Adrenal gland (tissue), 12 donors: ENCODE data around the gene PTH2R. TPM values are rescaled to one million over a fixed set of nuclear protein-coding genes. Genes with fewer than 3 reads are reported as not detected.

Source experiments
- DNase-seq, 7 donors: peaks; one replicate each; pipeline ENCODE4 v3.0.0-alpha.2; 2019 to 2020
- H3K27ac ChIP-seq, 5 donors: fragments of 200-600 bp; sonication (generic) in 4 of 5; 1 replicate in 3 of 5; 2 replicates in 2 of 5; pipeline versions ENCODE4 v1.5.1 to v1.8.0; 2016 to 2020; ENCODE audit warnings: mild to moderate bottlenecking in 1 of 5
- H3K27me3 ChIP-seq: fragments of 200-600 bp; 2 replicates; pipeline ENCODE4 v1.8.0; 2021
- H3K36me3 ChIP-seq, 2 donors: fragments of 200-600 bp; replicated peaks in 1 of 2; 1 replicate in 1 of 2; 2 replicates in 1 of 2; pipeline versions ENCODE4 v1.5.1 to v1.8.0; 2018 to 2022
- H3K4me1 ChIP-seq, 2 donors: fragments of 200-600 bp; replicated peaks in 1 of 2; 1 replicate in 1 of 2; 2 replicates in 1 of 2; pipeline versions ENCODE4 v1.5.1 to v1.8.0; 2018 to 2021
- H3K4me3 ChIP-seq, 4 donors: fragments of 200-600 bp; sonication (generic) in 3 of 4; one replicate each; pipeline ENCODE4 v1.5.1; 2016 to 2018
- H3K9me3 ChIP-seq, 3 donors: fragments of 200-600 bp; sonication (generic) in 1 of 3; replicated peaks in 1 of 3; 1 replicate in 2 of 3; 2 replicates in 1 of 3; pipeline versions ENCODE4 v1.5.1 to v1.8.0; 2016 to 2021
- CTCF ChIP-seq, 6 experiments: fragments of 450-650 bp in 4 of 6; fragments of 200-600 bp in 2 of 6; sonication (generic) in 1 of 6; IDR thresholded peaks; 1 replicate in 5 of 6; 2 replicates in 1 of 6; pipeline versions ENCODE4 v1.5.1 to v1.8.0; 2016 to 2021; ENCODE audit warnings: antibody characterized with exemption in 6 of 6, mild to moderate bottlenecking in 2 of 6, moderate library complexity in 1 of 6
- POLR2A ChIP-seq, 2 donors: fragments of 450-650 bp; IDR thresholded peaks; one replicate each; pipeline ENCODE4 v1.6.1; 2017; ENCODE audit warnings: antibody characterized with exemption in 2 of 2, mild to moderate bottlenecking in 2 of 2, moderate library complexity in 1 of 2
- WGBS, 4 donors: extraction: QIAGEN DNeasy Blood & Tissue Kit in 2 of 4; methylation state at CpG; one replicate each; pipeline versions ENCODE4 v1.1.5 to v1.1.7; 2013 to 2017; 5-methylcytosine and 5-hydroxymethylcytosine counted together
- intact Hi-C, 2 donors: fragments of 100-400 bp; cut with DNase I; formaldehyde crosslinking; loops; one replicate each; pipeline versions ENCODE4 v1.14.1 to v1.15.0; 2022 to 2023
- polyA plus RNA-seq, 3 donors: library from polyadenylated mRNA; stranded (reverse); fragments of 200-250 nt in 2 of 3; fragments of 350-450 nt in 1 of 3; fragmentation: Illumina TruSeq in 1 of 3; extraction: RNeasy Lipid Tissue Mini Kit (QIAGEN cat#74804) in 1 of 3; gene quantifications; one replicate each; pipeline ENCODE4 v1.2.3, GENCODE V29; 2013 to 2014
- total RNA-seq, 9 donors: library from RNA; depleted of rRNA in 4 of 9; stranded (reverse); fragments of >200 nt in 4 of 9; fragments of 120-200 nt in 1 of 9; fragmentation: NEBNext Ultra II Directional in 1 of 9; extraction: Animal tissue kit (Norgen Biotek cat#: 25700) in 1 of 9; gene quantifications; one replicate each; pipeline versions ENCODE4 v1.1.0 to v1.2.4, GENCODE V29; 2013 to 2023
- donor health status: healthy with polysubstance abuse.
- donor health status: Bipolar disorder and iron deficiency.
- donor health status: DM: yes; HTN: yes; CAD: no.
- donor health status: DM: no; HTN: no; CAD: no.
- donor health status: DM: no; HTN: no; CAD: no.
- donor health status: DM: yes; HTN: yes; CAD: no.

PTH2R gene
- total and polyA plus RNA-seq, 12 donors = 0.11 to 0.84 (median 0.28) TPM; not detected in 2

GRCh38 chr2:208489687-208490086 is 83.1 kb downstream of the PTH2R start:
- intact Hi-C loops = no loop called here
- H3K4me1 ChIP-seq = no peaks in the 10 kb centered on the region
- H3K27ac ChIP-seq = no peak overlapping the region
- no peaks in the 10 kb centered on the region for H3K36me3 ChIP-seq
- H3K9me3 ChIP-seq = no peaks in the 10 kb centered on the region
- 28 to 44% (median 37%) methylated on average over 2 of the region's 2 CpGs for WGBS, 4 donors
- no peak for DNase-seq
- H3K27me3 ChIP-seq = no peaks in the 10 kb centered on the region
- no peak overlapping the region for H3K4me3 ChIP-seq
- TF ChIP-seq POLR2A (IDR thresholded peaks at IDR 0.05) = no peak
- TF ChIP-seq CTCF (IDR thresholded peaks at IDR 0.05) = no peak

DNA sequence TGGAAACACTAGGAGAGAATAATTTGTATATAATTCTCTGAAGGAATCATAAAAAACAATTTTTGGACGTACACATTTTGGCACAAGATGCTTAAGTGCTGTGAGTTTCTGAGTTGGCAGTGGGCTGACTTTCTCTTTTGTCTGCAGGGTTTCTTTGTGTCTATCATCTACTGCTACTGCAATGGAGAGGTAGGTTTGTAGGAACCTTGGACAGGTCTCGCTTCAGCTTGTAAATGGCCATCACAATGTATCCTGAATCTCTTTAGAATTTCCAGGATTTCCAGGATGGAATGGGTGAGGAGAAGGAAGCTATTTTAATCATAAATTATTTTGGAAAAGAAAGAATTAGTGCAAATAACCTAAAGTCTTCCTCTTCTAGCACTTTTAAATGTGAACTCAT is 83.9 kb downstream of the PTH2R start:
- no peaks in the 10 kb centered on the region for H3K27me3 ChIP-seq
- no peaks in the 10 kb centered on the region for H3K4me1 ChIP-seq
- intact Hi-C loops = no loop called here
- no peaks in the 10 kb centered on the region for H3K36me3 ChIP-seq
- TF ChIP-seq CTCF (IDR thresholded peaks at IDR 0.05) = no peak
- no peak for TF ChIP-seq POLR2A (IDR thresholded peaks at IDR 0.05)
- H3K9me3 ChIP-seq = no peaks in the 10 kb centered on the region
- 40 to 70% (median 65%) methylated on average over 2 of the region's 2 CpGs for WGBS, 4 donors
- no peak overlapping the region for H3K4me3 ChIP-seq
- no peak overlapping the region for H3K27ac ChIP-seq
- no peak for DNase-seq

- TF ChIP-seq POLR2A (IDR thresholded peaks at IDR 0.05) = no peak
- TF ChIP-seq CTCF (IDR thresholded peaks at IDR 0.05) = no peak
- Histone ChIP-seq H3K4me1 (no peaks in the 10 kb centered on the region), H3K36me3 (no peaks in the 10 kb centered on the region), H3K27me3 (no peaks in the 10 kb centered on the region), H3K4me3 (no peak overlapping the region), H3K9me3 (no peaks in the 10 kb centered on the region), H3K27ac (no peak overlapping the region)
- DNase-seq = no peak
- 51 to 60% (median 55%) methylated on average over 2 of the region's 2 CpGs for WGBS, 4 donors
- intact Hi-C loops = no loop called here
Observed at GRCh38 chr2:208491641-208492040, 85.0 kb downstream of the PTH2R start.

GRCh38 chr2:208492069-208492468 is 85.5 kb downstream of the PTH2R start:
- Histone ChIP-seq H3K4me1 (no peaks in the 10 kb centered on the region), H3K27me3 (no peaks in the 10 kb centered on the region), H3K27ac (no peak overlapping the region), H3K36me3 (no peaks in the 10 kb centered on the region), H3K9me3 (no peaks in the 10 kb centered on the region), H3K4me3 (no peak overlapping the region)
- WGBS, 4 donors = 59 to 75% (median 67%) methylated on average over 3 of the region's 3 CpGs
- DNase-seq = no peak
- TF ChIP-seq POLR2A (IDR thresholded peaks at IDR 0.05) = no peak
- TF ChIP-seq CTCF (IDR thresholded peaks at IDR 0.05) = no peak
- intact Hi-C loops = no loop called here
